Measurements from ENCODE around the gene HSCB. TPM values are rescaled to one million over a fixed set of nuclear protein-coding genes. Genes with fewer than 3 reads are reported as not detected.

HSCB gene
- 15.0 and 27.7 TPM in 2 replicates for total RNA-seq

DNA sequence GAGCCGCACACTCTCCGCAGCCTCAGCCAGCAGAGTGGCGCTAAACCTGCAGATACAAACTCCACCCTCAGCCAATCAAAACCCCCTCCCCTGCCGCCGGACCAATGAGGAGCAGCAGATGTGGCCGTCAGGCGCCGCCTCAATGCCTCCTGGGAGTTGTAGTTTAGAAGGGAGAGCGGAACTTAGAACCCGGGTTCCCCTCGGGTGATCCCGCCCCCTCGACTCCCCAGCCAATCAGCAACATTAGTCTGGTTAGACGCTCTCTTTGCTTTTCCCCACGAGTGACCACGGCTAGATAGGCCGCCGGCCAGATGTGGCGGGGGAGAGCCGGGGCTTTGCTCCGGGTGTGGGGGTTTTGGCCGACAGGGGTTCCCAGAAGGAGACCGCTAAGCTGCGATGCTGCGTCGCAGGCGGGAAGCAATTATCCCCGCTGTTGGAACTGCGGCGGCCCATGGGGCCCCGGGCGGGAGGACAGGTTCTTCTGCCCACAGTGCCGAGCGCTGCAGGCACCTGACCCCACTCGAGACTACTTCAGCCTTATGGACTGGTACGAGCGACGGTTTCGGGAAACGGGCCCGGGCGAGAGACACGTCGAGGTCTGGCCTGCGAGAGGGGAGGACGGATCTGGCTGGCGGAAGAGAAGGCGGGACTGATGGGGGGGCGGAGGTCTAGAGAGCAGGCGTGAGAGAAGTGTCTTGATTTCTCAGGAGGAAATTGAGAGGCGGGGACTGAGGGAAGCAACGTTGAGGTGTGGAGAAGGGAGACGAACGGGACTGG lies at the start of gene HSCB, which contains the start of gene CHEK2:
Gene HSCB (plus strand): TSS at position 255 of the 777 bp plus-strand sequence. CDS start 57 bp downstream, at position 312.
Gene CHEK2 (minus strand): TSS at position 36 of the 777 bp plus-strand sequence. CDS start 7,099 bp downstream, outside the sequence.

DNA sequence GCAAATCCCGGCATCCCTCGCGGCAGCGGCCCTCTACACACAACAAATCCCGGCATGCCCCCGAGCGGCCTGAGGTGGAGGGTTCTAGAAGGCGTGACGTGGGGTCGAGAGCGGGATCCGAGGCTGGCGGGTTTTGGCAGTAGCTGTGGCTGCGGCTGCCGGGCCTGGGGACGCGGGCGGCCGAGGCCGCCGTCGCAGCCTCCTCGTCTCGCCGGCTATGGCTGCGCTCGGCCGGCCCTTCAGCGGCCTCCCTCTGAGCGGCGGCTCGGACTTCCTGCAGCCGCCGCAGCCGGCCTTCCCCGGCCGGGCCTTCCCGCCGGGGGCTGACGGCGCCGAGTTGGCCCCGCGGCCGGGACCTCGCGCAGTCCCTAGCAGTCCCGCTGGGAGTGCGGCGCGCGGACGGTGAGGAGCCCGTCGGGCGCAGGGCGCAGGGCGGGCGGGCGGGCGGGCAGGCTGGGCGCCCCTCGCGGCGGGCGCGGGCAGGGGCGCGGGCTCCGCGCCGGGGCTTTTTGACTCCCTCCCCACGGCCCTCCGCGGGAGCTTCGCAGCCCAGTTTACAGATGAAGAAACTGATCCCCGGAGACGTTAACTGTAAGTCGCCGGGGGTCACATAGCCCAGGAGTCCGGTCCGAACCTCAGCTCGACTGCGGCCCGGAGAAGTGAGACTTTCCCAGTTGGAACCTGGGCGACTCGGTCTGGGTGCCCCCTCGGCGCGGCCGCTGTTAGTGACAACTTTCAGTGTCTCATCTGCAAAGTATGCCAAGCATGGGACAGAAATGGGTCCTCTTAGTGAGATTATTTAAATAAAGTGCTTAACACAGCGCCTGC lies 31.0 kb downstream of the HSCB start, which contains the start of gene CCDC117:
Gene CCDC117 (plus strand): TSS at position 63 of the 828 bp plus-strand sequence. CDS start 155 bp downstream, at position 218.

GRCh38 chr22:28800308-28801041 lies 58.6 kb downstream of the HSCB start, which contains the start of gene XBP1:
Gene XBP1, minus strand, starts transcription at chr22:28800569.

Other genes starting within 250 kb of the HSCB start
- 1.5 and 4.2 TPM in 2 replicates for gene TTC28, start 62.2 kb upstream of the HSCB start, total RNA-seq
- 11.6 and 33.8 TPM in 2 replicates for gene CHEK2, start 219 bp upstream of the HSCB start, total RNA-seq
- 8.8 and 11.0 TPM in 2 replicates for gene CCDC117, start 30.7 kb downstream of the HSCB start, total RNA-seq
- 159 and 222 TPM in 2 replicates for gene XBP1, start 58.5 kb downstream of the HSCB start, total RNA-seq
- gene ZNRF3, start 141.5 kb downstream of the HSCB start, total RNA-seq, result 5.2 and 8.2 TPM in 2 replicates